GM18502 (cell line): ENCODE data around the gene ADAMTS5.

ENCODE experiments used
- ATAC-seq: cut with Tn5 transposase; IDR thresholded peaks from one replicate; pipeline ENCODE4 v1.9.1; 2021; ENCODE audit warnings: mild to moderate bottlenecking; ENCODE audit not compliant: unreplicated experiment, poor library complexity

The ADAMTS5 gene

GRCh38 chr21:26892151-26892550, 74.7 kb downstream of the ADAMTS5 start:
- no peak for ATAC-seq

- no peak for ATAC-seq
Measured at GRCh38 chr21:26888931-26889330, 78.0 kb downstream of the ADAMTS5 start.

- ATAC-seq = no peak
Measured at GRCh38 chr21:26888256-26888655, 78.6 kb downstream of the ADAMTS5 start.

- ATAC-seq = no peak
Measured at GRCh38 chr21:26887251-26887650, 79.6 kb downstream of the ADAMTS5 start.

GRCh38 chr21:26884436-26884835, 82.5 kb downstream of the ADAMTS5 start:
- ATAC-seq = no peak

- no peak for ATAC-seq
Measured at GRCh38 chr21:26883768-26884167, 83.1 kb downstream of the ADAMTS5 start.

GRCh38 chr21:26881504-26882228, 85.2 kb downstream of the ADAMTS5 start:
- ATAC-seq = no peak

GRCh38 chr21:26877018-26877417, 89.9 kb downstream of the ADAMTS5 start:
- no peak for ATAC-seq

GRCh38 chr21:26874347-26874746, 92.5 kb downstream of the ADAMTS5 start:
- no peak for ATAC-seq
